Panc1 (cell line): ENCODE results near the gene CHCHD3.

ENCODE experiments used
- CTCF ChIP-seq: fragments of 450-650 bp; IDR thresholded peaks from 2 replicates; pipeline ENCODE4 v1.5.1; 2017; ENCODE audit warnings: mild to moderate bottlenecking
- POLR2AphosphoS5 ChIP-seq: IDR thresholded peaks from 2 replicates; pipeline ENCODE4 v1.6.1; 2012; ENCODE audit warnings: mild to moderate bottlenecking, low read depth, low read length, moderate library complexity

- TF ChIP-seq CTCF (no peak), POLR2AphosphoS5 (no peak)
Measured at GRCh38 chr7:132895231-132895630, 186.7 kb downstream of the CHCHD3 start.
